Keratinocyte (primary cell): ENCODE measurements around the gene CHI3L2. TPM values are rescaled to one million over a fixed set of nuclear protein-coding genes. Genes with fewer than 3 reads are reported as not detected.

ENCODE experiments used
- DNase-seq: peaks from one replicate; pipeline ENCODE4 v3.0.0-alpha.2; 2011; ENCODE audit warnings: low read depth, missing footprints, low spot score
- FAIRE-seq: peaks from 2 replicates; lab custom pipeline; 2011; peaks lifted over from hg19 to GRCh38; lab: Jason Lieb, UNC
- H2AFZ ChIP-seq: 2 replicates; pipeline ENCODE4 v1.6.0; 2012; ENCODE audit warnings: low read length, control low read depth, inconsistent platforms; ENCODE audit not compliant: control insufficient read depth
- H3K27ac ChIP-seq: 2 replicates; pipeline ENCODE4 v1.5.1; 2011; ENCODE audit warnings: low read length; ENCODE audit not compliant: control insufficient read depth, insufficient read depth
- H3K27me3 ChIP-seq: 3 replicates; pipeline ENCODE4 v1.6.0; 2011; ENCODE audit warnings: low read length; ENCODE audit not compliant: control insufficient read depth, insufficient read depth; ENCODE audit errors: extremely low read depth
- H3K36me3 ChIP-seq, 2 experiments: 2 replicates in 1 of 2; 3 replicates in 1 of 2; pipeline ENCODE4 v1.5.1; 2011; ENCODE audit warnings: low read length in 2 of 2, mild to moderate bottlenecking in 1 of 2; ENCODE audit not compliant: control insufficient read depth in 2 of 2, insufficient read depth in 2 of 2; ENCODE audit errors: extremely low read depth in 1 of 2
- H3K4me1 ChIP-seq: 3 replicates; pipeline ENCODE4 v1.5.1; 2011; ENCODE audit warnings: low read length; ENCODE audit not compliant: control insufficient read depth, insufficient read depth; ENCODE audit errors: extremely low read depth
- H3K4me2 ChIP-seq: 3 replicates; pipeline ENCODE4 v1.6.0; 2011; ENCODE audit warnings: low read depth, low read length; ENCODE audit not compliant: control insufficient read depth, insufficient read depth; ENCODE audit errors: extremely low read depth
- H3K4me3 ChIP-seq, 3 experiments: fragments of 200-600 bp in 1 of 3; sonication (generic) in 1 of 3; 2 replicates in 2 of 3; 3 replicates in 1 of 3; pipeline ENCODE4 v1.5.1; 2011 to 2016; ENCODE audit warnings: low read length in 3 of 3, mild to moderate bottlenecking in 3 of 3, control low read depth in 2 of 3, inconsistent platforms in 1 of 3, low read depth in 1 of 3, mixed read lengths in 1 of 3, mixed run types in 1 of 3, moderate library complexity in 1 of 3; ENCODE audit not compliant: control insufficient read depth in 2 of 3, insufficient read depth in 2 of 3; ENCODE audit errors: extremely low read depth in 1 of 3
- H3K79me2 ChIP-seq: 2 replicates; pipeline ENCODE4 v1.6.0; 2012; ENCODE audit warnings: low read length; ENCODE audit not compliant: control insufficient read depth, insufficient read depth
- H3K9ac ChIP-seq: 3 replicates; pipeline ENCODE4 v1.6.0; 2011; ENCODE audit warnings: low read length; ENCODE audit not compliant: control insufficient read depth, insufficient read depth; ENCODE audit errors: extremely low read depth
- H3K9me1 ChIP-seq: 3 replicates; pipeline ENCODE4 v1.6.0; 2011; ENCODE audit warnings: low read length; ENCODE audit not compliant: control insufficient read depth, insufficient read depth; ENCODE audit errors: extremely low read depth
- H3K9me3 ChIP-seq: 2 replicates; pipeline ENCODE4 v1.5.1; 2012; ENCODE audit warnings: low read depth, low read length; ENCODE audit not compliant: control insufficient read depth
- H4K20me1 ChIP-seq: 3 replicates; pipeline ENCODE4 v1.6.0; 2011; ENCODE audit warnings: low read length; ENCODE audit not compliant: control insufficient read depth, insufficient read depth; ENCODE audit errors: extremely low read depth
- CTCF ChIP-seq, 3 experiments: IDR thresholded peaks in 1 of 3; conservative IDR thresholded peaks in 1 of 3; optimal IDR thresholded peaks in 1 of 3; 2 replicates in 2 of 3; 3 replicates in 1 of 3; pipeline versions ENCODE3 to v1.5.1; 2011; ENCODE audit warnings: low read length in 3 of 3, mild to moderate bottlenecking in 3 of 3, moderate library complexity in 2 of 3, control low read depth in 1 of 3, inconsistent platforms in 1 of 3; ENCODE audit not compliant: insufficient read depth in 2 of 3; ENCODE audit errors: extremely low read depth in 1 of 3
- EZH2 ChIP-seq: IDR thresholded peaks from one replicate; pipeline ENCODE4 v1.6.1; 2012; ENCODE audit warnings: inconsistent platforms, mild to moderate bottlenecking, low read length, moderate library complexity
- dilution Hi-C: fragments of 300-500 bp; cut with MboI; formaldehyde crosslinking; loops from one replicate; pipeline ENCODE4 v1.7.0; 2020; ENCODE audit warnings: low sequenced_read_pairs; ENCODE audit not compliant: extremely low pct_ligation_motif_present
- polyA plus RNA-seq, 5 experiments: library from polyadenylated mRNA; depleted of rRNA in 3 of 5; stranded (reverse) in 3 of 5; stranded (forward) in 1 of 5; unstranded in 1 of 5; fragments of >200 nt; gene quantifications; 1 replicate in 1 of 5; 2 replicates in 3 of 5; 3 replicates in 1 of 5; pipeline versions ENCODE4 v1.2.1 to v1.2.3, GENCODE V29; 2011 to 2012; ENCODE audit warnings: missing spikeins in 2 of 5, low read depth in 1 of 5, low replicate concordance in 1 of 5

The CHI3L2 gene
- polyA plus RNA-seq, 1 donor (not counting 4 experiments of a cell fraction or from before 2014, with no cell fraction given) = 2.5 TPM

- TF ChIP-seq EZH2 = no peak
- TF ChIP-seq CTCF (optimal IDR thresholded peaks at IDR 0.05 in 1 of 3, IDR thresholded peaks at IDR 0.05 in 1 of 3, conservative IDR thresholded peaks at IDR 0.05 in 1 of 3; ENCODE audit: extremely low read depth in 1 of 3, insufficient read depth in 2 of 3, low read length in 3 of 3) = no peak
- Histone ChIP-seq H3K9me1 (no peaks in the 10 kb centered on the region), H3K4me2 (no peak overlapping the region), H4K20me1 (no peaks in the 10 kb centered on the region), H3K9me3 (no peaks in the 10 kb centered on the region), H3K4me3 (no peak overlapping the region), H3K79me2 (no peaks in the 10 kb centered on the region), H2AFZ (no peak overlapping the region), H3K36me3 (no peaks in the 10 kb centered on the region), H3K4me1 (peaks cover 34% of the 10 kb centered on the region), H3K27me3 (no peaks in the 10 kb centered on the region), H3K27ac (no peak overlapping the region), H3K9ac (no peak overlapping the region)
- dilution Hi-C loops = no loop called here
- DNase-seq = no peak
- FAIRE-seq = no peak
Observed at GRCh38 chr1:111219557-111220286, 7.8 kb upstream of the CHI3L2 start.

GRCh38 chr1:111220302-111220890, 7.1 kb upstream of the CHI3L2 start:
- Histone ChIP-seq H3K36me3 (no peaks in the 10 kb centered on the region), H3K4me2 (no peak overlapping the region), H2AFZ (no peak overlapping the region), H3K27me3 (no peaks in the 10 kb centered on the region), H3K4me1 (peaks cover 28% of the 10 kb centered on the region), H3K4me3 (no peak overlapping the region), H3K27ac (no peak overlapping the region), H3K9ac (no peak overlapping the region), H3K9me1 (no peaks in the 10 kb centered on the region), H4K20me1 (no peaks in the 10 kb centered on the region), H3K79me2 (no peaks in the 10 kb centered on the region), H3K9me3 (no peaks in the 10 kb centered on the region)
- DNase-seq = no peak
- TF ChIP-seq CTCF (optimal IDR thresholded peaks at IDR 0.05 in 1 of 3, IDR thresholded peaks at IDR 0.05 in 1 of 3, conservative IDR thresholded peaks at IDR 0.05 in 1 of 3; ENCODE audit: extremely low read depth in 1 of 3, insufficient read depth in 2 of 3, low read length in 3 of 3) (no peak), EZH2 (no peak)
- dilution Hi-C loops = no loop called here
- no peak for FAIRE-seq
